Stimulated activated effector memory CD8-positive, alpha-beta T cell treated with anti-CD3 and anti-CD28 coated beads, Interleukin-12 subunit alpha, Interleukin-12 subunit beta, amount 100 ng/mL, for 72 hours (primary cell): Measurements from ENCODE around the gene BTN1A1.
"Not testable (repeated sequence)": the region's sequence is repeated elsewhere in the genome, so short reads cannot be mapped to it uniquely, and the experiment has no call there.

Experiments used
- ATAC-seq: fragments of 150-1000 bp; cut with Tn5 transposase; 2 replicates; pipeline ENCODE4 v1.10.0; 2021
- DNase-seq, 2 donors: peaks; one replicate each; pipeline ENCODE4 v3.0.0; 2021 to 2022; ENCODE audit warnings: low spot score in 2 of 2
- H3K27ac Mint-ChIP-seq: one replicate; pipeline ENCODE4 v1.8.0; 2022; ENCODE audit warnings: mild to moderate bottlenecking, mixed read lengths
- H3K36me3 Mint-ChIP-seq: one replicate; pipeline ENCODE4 v1.8.0; 2022; ENCODE audit warnings: mild to moderate bottlenecking, mixed read lengths
- H3K4me1 Mint-ChIP-seq: one replicate; pipeline ENCODE4 v1.8.0; 2022; ENCODE audit warnings: mixed read lengths
- H3K4me3 Mint-ChIP-seq: one replicate; pipeline ENCODE4 v1.8.0; 2022; ENCODE audit warnings: mild to moderate bottlenecking, mixed read lengths
- H3K9me3 Mint-ChIP-seq: one replicate; pipeline ENCODE4 v1.8.0; 2022; ENCODE audit warnings: mixed read lengths

Gene BTN1A1

DNA sequence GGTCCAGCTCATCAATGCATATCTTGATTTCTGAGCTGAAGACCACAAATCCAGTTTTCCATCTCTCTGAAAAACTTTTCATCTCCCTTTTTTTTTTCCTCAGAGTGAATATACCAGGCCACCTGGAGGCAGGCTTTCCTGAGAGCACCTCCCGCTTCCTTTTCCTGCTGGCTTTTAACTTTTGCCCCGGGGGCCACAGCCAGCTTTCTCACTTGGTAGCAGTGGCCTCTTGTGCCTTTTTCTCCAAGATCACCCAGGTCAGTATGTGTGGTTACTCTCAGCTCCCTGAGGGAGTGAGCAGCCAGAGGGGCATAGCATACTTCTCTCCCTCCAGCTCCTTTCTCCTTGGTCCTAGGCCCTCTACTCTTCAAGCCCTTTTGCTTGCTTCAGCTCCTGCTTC lies at the start of gene BTN1A1:
BTN1A1 (plus strand) TSS at position 202 of the 400 bp plus-strand sequence. CDS start 984 bp downstream, outside the sequence.
- no peak for DNase-seq
- no peaks in the 10 kb centered on the region for H3K36me3 Mint-ChIP-seq
- H3K4me3 Mint-ChIP-seq = peak within 1 kb of the TSS; percentile 73
- no peak within 1 kb of the TSS for H3K27ac Mint-ChIP-seq
- ATAC-seq = no peak
- peaks cover 13% of the 10 kb centered on the region for H3K4me1 Mint-ChIP-seq
- no peaks in the 10 kb centered on the region for H3K9me3 Mint-ChIP-seq

DNA sequence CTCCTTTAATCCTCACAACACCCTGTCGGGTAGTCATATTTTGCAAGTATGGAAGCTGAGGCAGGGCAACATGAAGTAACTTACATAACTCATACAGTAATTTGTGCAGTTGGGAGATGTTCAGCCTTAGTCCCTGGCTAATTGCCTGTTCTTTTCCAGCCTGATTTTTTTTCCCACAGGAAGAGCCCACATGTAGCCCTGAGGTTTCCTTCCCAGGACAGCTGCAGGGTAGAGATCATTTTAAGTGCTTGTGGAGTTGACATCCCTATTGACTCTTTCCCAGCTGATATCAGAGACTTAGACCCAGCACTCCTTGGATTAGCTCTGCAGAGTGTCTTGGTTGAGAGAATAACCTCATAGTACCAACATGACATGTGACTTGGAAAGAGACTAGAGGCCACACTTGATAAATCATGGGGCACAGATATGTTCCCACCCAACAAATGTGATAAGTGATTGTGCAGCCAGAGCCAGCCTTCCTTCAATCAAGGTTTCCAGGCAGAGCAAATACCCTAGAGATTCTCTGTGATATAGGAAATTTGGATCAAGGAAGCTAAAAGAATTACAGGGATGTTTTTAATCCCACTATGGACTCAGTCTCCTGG lies 47.4 kb upstream of the BTN1A1 start:
- H3K4me1 Mint-ChIP-seq = peaks cover 36% of the 10 kb centered on the region
- peaks cover 39% of the 10 kb centered on the region for H3K36me3 Mint-ChIP-seq
- H3K27ac Mint-ChIP-seq = no peak overlapping the region

DNA sequence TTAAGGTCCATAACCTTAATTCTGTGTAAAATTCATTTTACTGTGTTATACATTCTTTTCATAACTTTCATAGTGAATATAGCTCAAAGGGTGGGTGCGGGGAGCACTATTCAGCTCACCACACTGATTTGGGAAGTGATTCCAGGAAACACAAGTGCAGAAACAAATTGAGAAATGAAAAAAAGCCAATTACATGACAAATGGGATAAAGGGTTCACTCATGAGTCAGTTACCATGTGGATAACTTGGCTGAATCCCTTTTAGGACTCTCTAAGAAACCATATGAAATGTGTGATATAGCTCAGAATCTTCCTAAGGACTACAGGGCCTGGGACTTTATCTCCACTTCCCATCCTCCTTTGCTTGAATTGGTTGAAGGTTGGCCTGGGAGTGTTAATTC lies 45.5 kb upstream of the BTN1A1 start:
- H3K4me1 Mint-ChIP-seq = peaks cover 48% of the 10 kb centered on the region
- no peak overlapping the region for H3K27ac Mint-ChIP-seq
- H3K9me3 Mint-ChIP-seq = no peaks in the 10 kb centered on the region
- H3K4me3 Mint-ChIP-seq = no peak overlapping the region
- peaks cover 38% of the 10 kb centered on the region for H3K36me3 Mint-ChIP-seq
- DNase-seq (no peak), ATAC-seq (no peak)

More for the DNA sequence above, 47.4 kb upstream of the BTN1A1 start:
- H3K9me3 Mint-ChIP-seq = no peaks in the 10 kb centered on the region
- ATAC-seq = no peak
- no peak for DNase-seq
- no peak overlapping the region for H3K4me3 Mint-ChIP-seq

GRCh38 chr6:26455357-26455970 lies 44.6 kb upstream of the BTN1A1 start:
- peaks cover 53% of the 10 kb centered on the region for H3K4me1 Mint-ChIP-seq
- no peak overlapping the region for H3K4me3 Mint-ChIP-seq
- H3K9me3 Mint-ChIP-seq = no peaks in the 10 kb centered on the region
- peaks cover 38% of the 10 kb centered on the region for H3K36me3 Mint-ChIP-seq
- DNase-seq (no peak), ATAC-seq (no peak)
- H3K27ac Mint-ChIP-seq = no peak overlapping the region

- H3K4me3 Mint-ChIP-seq = peak overlapping the region; percentile 97
- peaks cover 50% of the 10 kb centered on the region for H3K36me3 Mint-ChIP-seq
- H3K27ac Mint-ChIP-seq = peak overlapping the region; percentile 97
- ATAC-seq = peak; percentile 36
- no peaks in the 10 kb centered on the region for H3K9me3 Mint-ChIP-seq
- peaks cover 54% of the 10 kb centered on the region for H3K4me1 Mint-ChIP-seq
- DNase-seq = peak in 1 of 2 donors; percentile 68
These were observed 42.8 kb upstream of the BTN1A1 start for GRCh38 chr6:26457264-26457805.

GRCh38 chr6:26457806-26458688 lies 42.1 kb upstream of the BTN1A1 start, which contains the start of gene BTN2A1:
BTN2A1 (plus strand) TSS chr6:26457955; CDS start chr6:26458637, 682 bp downstream.
- Mint-ChIP-seq H3K9me3 (no peaks in the 10 kb centered on the region), H3K4me3 (peak within 1 kb of the TSS; percentile 97), H3K36me3 (peaks cover 57% of the 10 kb centered on the region), H3K27ac (peak within 1 kb of the TSS; percentile 97), H3K4me1 (peaks cover 58% of the 10 kb centered on the region)
- ATAC-seq (peak; percentile 98), DNase-seq (peak; percentile 29 to 80)

GRCh38 chr6:26459023-26459810 lies 40.9 kb upstream of the BTN1A1 start:
- H3K36me3 Mint-ChIP-seq = peaks cover 68% of the 10 kb centered on the region
- peaks cover 70% of the 10 kb centered on the region for H3K4me1 Mint-ChIP-seq
- no peaks in the 10 kb centered on the region for H3K9me3 Mint-ChIP-seq
- peak overlapping the region; percentile 97 for H3K4me3 Mint-ChIP-seq
- DNase-seq (no peak), ATAC-seq (no peak)
- H3K27ac Mint-ChIP-seq = peak overlapping the region; percentile 97

DNA sequence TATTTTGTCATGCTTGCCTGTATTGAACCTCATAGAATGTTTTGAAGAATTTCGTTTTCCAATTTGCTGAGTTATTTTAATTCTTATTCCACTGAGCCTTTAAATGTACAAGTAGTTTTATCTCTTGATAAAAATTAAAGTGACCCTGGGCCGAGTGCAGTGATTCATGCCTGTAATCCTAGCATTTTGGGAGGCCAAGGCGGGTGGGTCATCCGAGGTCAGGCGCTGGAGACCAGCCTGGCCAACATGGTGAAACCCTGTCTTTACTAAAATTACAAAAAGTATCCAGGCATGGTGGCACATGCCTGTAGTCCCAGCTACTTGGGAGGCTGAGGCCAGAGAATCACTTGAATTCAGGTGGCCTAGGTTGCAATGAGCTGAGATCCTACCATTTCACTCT lies 38.8 kb upstream of the BTN1A1 start:
- H3K27ac Mint-ChIP-seq, DNase-seq, ATAC-seq, H3K9me3 Mint-ChIP-seq: not testable (repeated sequence)
- Mint-ChIP-seq H3K36me3 (peaks cover 90% of the 10 kb centered on the region), H3K4me3 (peak overlapping the region; percentile 97), H3K4me1 (peaks cover 77% of the 10 kb centered on the region)

GRCh38 chr6:26464014-26464413 lies 36.1 kb upstream of the BTN1A1 start:
- H3K36me3 Mint-ChIP-seq = peaks cover 100% of the 10 kb centered on the region
- ATAC-seq (no peak), DNase-seq (no peak)
- H3K4me3 Mint-ChIP-seq = no peak overlapping the region
- peak overlapping the region; percentile 92 for H3K27ac Mint-ChIP-seq
- peaks cover 58% of the 10 kb centered on the region for H3K4me1 Mint-ChIP-seq
- H3K9me3 Mint-ChIP-seq = no peaks in the 10 kb centered on the region

DNA sequence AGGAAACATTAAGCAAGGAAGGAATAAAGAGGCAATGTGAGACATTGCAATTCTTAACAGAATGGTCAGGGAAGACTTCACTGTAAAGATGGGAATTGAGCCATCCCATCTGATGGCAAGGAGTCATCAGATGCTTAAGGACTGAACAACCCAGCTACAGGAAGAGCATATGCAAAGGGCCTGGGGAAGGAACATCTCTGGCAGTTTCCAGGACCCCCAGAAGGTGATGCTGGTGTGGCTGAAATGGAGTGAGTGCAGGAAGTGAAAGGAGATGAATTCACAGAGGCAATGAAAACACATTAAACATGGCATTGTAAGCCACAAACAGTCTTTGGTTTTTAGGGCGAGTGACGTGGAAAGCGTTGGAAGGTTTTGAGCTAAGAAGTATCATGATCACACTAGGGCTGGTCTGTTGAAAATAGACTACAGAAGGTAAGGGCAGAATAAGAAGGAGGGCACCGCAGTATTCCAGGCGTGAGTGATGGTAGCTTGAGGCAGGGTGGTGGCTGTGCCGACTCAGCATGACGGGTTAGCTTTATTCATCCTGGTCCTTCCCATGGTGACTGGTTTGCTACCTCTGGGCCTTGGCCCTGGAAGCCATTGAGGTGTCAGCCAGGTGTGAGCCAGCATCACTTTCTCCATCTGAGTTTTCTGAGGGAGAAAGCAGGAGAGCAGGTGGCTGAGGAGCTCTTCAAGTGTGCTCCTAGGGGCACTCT lies 35.5 kb upstream of the BTN1A1 start:
- DNase-seq (no peak), ATAC-seq (no peak)
- H3K9me3 Mint-ChIP-seq = no peaks in the 10 kb centered on the region
- H3K27ac Mint-ChIP-seq = peak overlapping the region; percentile 92
- H3K36me3 Mint-ChIP-seq = peaks cover 98% of the 10 kb centered on the region
- peaks cover 52% of the 10 kb centered on the region for H3K4me1 Mint-ChIP-seq
- no peak overlapping the region for H3K4me3 Mint-ChIP-seq

GRCh38 chr6:26465776-26466175 lies 34.3 kb upstream of the BTN1A1 start:
- Mint-ChIP-seq H3K36me3 (peaks cover 91% of the 10 kb centered on the region), H3K27ac (peak overlapping the region; percentile 58), H3K9me3 (no peaks in the 10 kb centered on the region), H3K4me1 (peaks cover 40% of the 10 kb centered on the region), H3K4me3 (no peak overlapping the region)
- no peak for DNase-seq
- no peak for ATAC-seq

DNA sequence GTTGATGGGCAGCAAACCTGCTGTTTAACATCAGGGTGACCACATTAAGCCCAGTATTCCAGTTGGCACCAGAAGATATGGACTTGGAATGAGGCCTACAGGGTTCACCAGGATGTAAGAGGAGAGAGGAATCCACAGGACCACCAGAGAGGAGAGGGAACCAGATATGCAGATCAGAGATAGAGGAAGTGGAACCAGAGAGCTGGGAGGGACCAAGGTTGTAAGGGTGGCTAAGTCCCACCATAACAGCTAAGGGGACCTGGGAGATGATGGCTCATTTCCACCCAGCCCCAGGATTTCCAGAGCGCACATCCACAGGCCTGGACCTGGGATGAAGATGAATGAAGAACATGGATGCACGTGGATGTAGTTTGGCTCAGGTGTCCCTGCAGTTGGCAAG lies 31.3 kb upstream of the BTN1A1 start:
- peaks cover 66% of the 10 kb centered on the region for H3K36me3 Mint-ChIP-seq
- DNase-seq (no peak), ATAC-seq (no peak)
- H3K4me1 Mint-ChIP-seq = peaks cover 37% of the 10 kb centered on the region
- H3K9me3 Mint-ChIP-seq = peaks cover 10% of the 10 kb centered on the region
- peak overlapping the region; percentile 64 for H3K27ac Mint-ChIP-seq
- H3K4me3 Mint-ChIP-seq = no peak overlapping the region

GRCh38 chr6:26470643-26471042 lies 29.5 kb upstream of the BTN1A1 start:
- peaks cover 10% of the 10 kb centered on the region for H3K9me3 Mint-ChIP-seq
- H3K27ac Mint-ChIP-seq = peak overlapping the region; percentile 99
- ATAC-seq = no peak
- peaks cover 37% of the 10 kb centered on the region for H3K4me1 Mint-ChIP-seq
- peaks cover 60% of the 10 kb centered on the region for H3K36me3 Mint-ChIP-seq
- no peak for DNase-seq
- no peak overlapping the region for H3K4me3 Mint-ChIP-seq

DNA sequence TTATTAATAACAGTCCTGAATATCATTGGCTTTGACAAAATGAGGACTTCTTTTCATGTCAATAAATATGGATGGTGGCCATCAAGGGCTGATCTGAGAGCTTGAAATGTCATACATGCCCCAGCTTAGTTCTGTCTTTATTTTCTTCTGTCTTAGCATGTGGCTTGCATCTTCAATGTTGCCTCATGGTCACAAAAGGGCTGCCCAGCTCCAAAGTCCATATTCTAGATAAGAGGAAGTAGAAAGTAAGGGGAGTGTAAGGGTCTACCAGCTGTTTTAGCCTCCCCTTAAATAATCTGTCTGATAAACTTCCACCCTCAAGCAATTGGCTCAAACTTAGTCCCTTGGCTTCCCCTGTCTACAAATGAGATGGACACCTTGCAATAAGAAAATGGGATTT lies 28.1 kb upstream of the BTN1A1 start:
- H3K27ac Mint-ChIP-seq = peak overlapping the region; percentile 99
- H3K9me3 Mint-ChIP-seq = peaks cover 10% of the 10 kb centered on the region

More for the DNA sequence above, 28.1 kb upstream of the BTN1A1 start:
- H3K4me3 Mint-ChIP-seq = no peak overlapping the region
- no peak for DNase-seq
- H3K4me1 Mint-ChIP-seq = peaks cover 41% of the 10 kb centered on the region
- no peak for ATAC-seq
- H3K36me3 Mint-ChIP-seq = peaks cover 50% of the 10 kb centered on the region
